ENCODE results near the gene TTC3. TPM values are rescaled to one million over a fixed set of nuclear protein-coding genes. Genes with fewer than 3 reads are reported as not detected.

TTC3 gene
- total RNA-seq, 2 donors from 2014 or later: 184 to 273 TPM

- Histone ChIP-seq H3K9me3 (ENCODE audit: control insufficient read depth, low read length) (no peaks in the 10 kb centered on the region), H3K36me3 (ENCODE audit: control insufficient read depth, insufficient read depth, low read length) (peaks cover 75% of the 10 kb centered on the region), H3K4me1 (ENCODE audit: control insufficient read depth, insufficient read depth, low read length) (peaks cover 12% of the 10 kb centered on the region), H3K4me3 (ENCODE audit: low read length) (no peak overlapping the region), H3K9ac (ENCODE audit: extremely low read depth, low read length, poor library complexity, severe bottlenecking) (no peak overlapping the region), H3K27me3 (ENCODE audit: control insufficient read depth, insufficient read depth, low read length, poor library complexity, severe bottlenecking) (no peaks in the 10 kb centered on the region), H3K27ac (ENCODE audit: low read depth, low read length) (no peak overlapping the region)
- Mint-ChIP-seq H3K27me3 (ENCODE audit: insufficient read depth) (no peaks in the 10 kb centered on the region), H3K36me3 (ENCODE audit: low read depth) (peaks cover 79% of the 10 kb centered on the region), H3K27ac (peak overlapping the region; percentile 49), H3K4me3 (no peak overlapping the region), H3K4me1 (peaks cover 34% of the 10 kb centered on the region), H3K9me3 (peaks cover 4% of the 10 kb centered on the region)
- TF ChIP-seq CTCF (conservative IDR thresholded peaks at IDR 0.05): no peak
- 92 to 93% methylated on average over 5 to 8 of the region's 8 CpGs for WGBS, 2 experiments (ENCODE audit: insufficient coverage in 1 of 2, insufficient read length in 1 of 2)
- DNase-seq: no peak
These were observed 73.5 kb downstream of the TTC3 start for GRCh38 chr21:37146320-37147235.

GRCh38 chr21:37149411-37149810 lies 76.4 kb downstream of the TTC3 start:
- H3K27ac Mint-ChIP-seq: no peak overlapping the region
- H3K9me3 ChIP-seq (ENCODE audit: control insufficient read depth, low read length): no peaks in the 10 kb centered on the region
- H3K27me3 Mint-ChIP-seq (ENCODE audit: insufficient read depth): no peaks in the 10 kb centered on the region
- peaks cover 98% of the 10 kb centered on the region for H3K36me3 ChIP-seq (ENCODE audit: control insufficient read depth, insufficient read depth, low read length)
- no peak overlapping the region for H3K27ac ChIP-seq (ENCODE audit: low read depth, low read length)
- peaks cover 85% of the 10 kb centered on the region for H3K36me3 Mint-ChIP-seq (ENCODE audit: low read depth)
- no peak overlapping the region for H3K4me3 ChIP-seq (ENCODE audit: low read length)
- H3K4me1 Mint-ChIP-seq: peaks cover 31% of the 10 kb centered on the region
- H3K27me3 ChIP-seq (ENCODE audit: control insufficient read depth, insufficient read depth, low read length, poor library complexity, severe bottlenecking): no peaks in the 10 kb centered on the region
- H3K9ac ChIP-seq (ENCODE audit: extremely low read depth, low read length, poor library complexity, severe bottlenecking): no peak overlapping the region
- H3K4me3 Mint-ChIP-seq: no peak overlapping the region
- no peaks in the 10 kb centered on the region for H3K9me3 Mint-ChIP-seq
- peaks cover 11% of the 10 kb centered on the region for H3K4me1 ChIP-seq (ENCODE audit: control insufficient read depth, insufficient read depth, low read length)
- no peak for TF ChIP-seq CTCF (conservative IDR thresholded peaks at IDR 0.05)
- no peak for DNase-seq

- Mint-ChIP-seq H3K4me3 (no peak overlapping the region), H3K4me1 (peaks cover 9% of the 10 kb centered on the region), H3K9me3 (no peaks in the 10 kb centered on the region), H3K27me3 (ENCODE audit: insufficient read depth) (no peaks in the 10 kb centered on the region), H3K36me3 (ENCODE audit: low read depth) (peaks cover 75% of the 10 kb centered on the region), H3K27ac (peak overlapping the region; percentile 66)
- TF ChIP-seq CTCF (conservative IDR thresholded peaks at IDR 0.05): no peak
- Histone ChIP-seq H3K27ac (ENCODE audit: low read depth, low read length) (no peak overlapping the region), H3K9ac (ENCODE audit: extremely low read depth, low read length, poor library complexity, severe bottlenecking) (no peak overlapping the region), H3K4me3 (ENCODE audit: low read length) (no peak overlapping the region), H3K9me3 (ENCODE audit: control insufficient read depth, low read length) (no peaks in the 10 kb centered on the region), H3K4me1 (ENCODE audit: control insufficient read depth, insufficient read depth, low read length) (no peaks in the 10 kb centered on the region), H3K27me3 (ENCODE audit: control insufficient read depth, insufficient read depth, low read length, poor library complexity, severe bottlenecking) (no peaks in the 10 kb centered on the region), H3K36me3 (ENCODE audit: control insufficient read depth, insufficient read depth, low read length) (peaks cover 98% of the 10 kb centered on the region)
- 90 to 100% methylated on average over 1 to 3 of the region's 4 CpGs for WGBS, 2 experiments (ENCODE audit: insufficient coverage in 1 of 2, insufficient read length in 1 of 2)
- no peak for DNase-seq
These were observed 80.3 kb downstream of the TTC3 start for GRCh38 chr21:37153196-37153934.
